K562 (cell line): Measurements from ENCODE around the gene SOSTDC1. TPM values are rescaled to one million over a fixed set of nuclear protein-coding genes. Genes with fewer than 3 reads are reported as not detected.

Source experiments
- CHCHD3 ChIP-seq: fragments of 250-450 bp; sonication (Bioruptor Pico); IDR thresholded peaks from 2 replicates; pipeline ENCODE4 v2.1.2; 2022; ENCODE audit warnings: mild to moderate bottlenecking
- CLOCK ChIP-seq: fragments of 250-450 bp; sonication (Bioruptor Pico); IDR thresholded peaks from 2 replicates; pipeline ENCODE4 v1.4.0; 2020; ENCODE audit warnings: mild to moderate bottlenecking, moderate library complexity, borderline replicate concordance
- E4F1 ChIP-seq: fragments of 250-450 bp; sonication (Bioruptor Pico); IDR thresholded peaks from 2 replicates; pipeline ENCODE4 v1.5.0; 2021; ENCODE audit warnings: mild to moderate bottlenecking, borderline replicate concordance
- ELF1 ChIP-seq: fragments of 200-800 bp; sonication (Bioruptor generic); IDR thresholded peaks from 2 replicates; pipeline ENCODE4 v1.6.1; 2016; ENCODE audit warnings: missing genetic modification characterization, missing compliant biosample characterization
- ETV1 ChIP-seq: fragments of 450-650 bp; conservative IDR thresholded peaks from 2 replicates; pipeline ENCODE4 v1.6.1; 2016; ENCODE audit warnings: missing genetic modification characterization, control low read depth, low read depth, missing compliant biosample characterization
- HCFC1 ChIP-seq: IDR thresholded peaks from 2 replicates; pipeline ENCODE4 v1.6.1; 2012; ENCODE audit warnings: low read depth, low read length, improper control_type of control experiment
- HINFP ChIP-seq: fragments of 450-650 bp; conservative IDR thresholded peaks from 2 replicates; pipeline ENCODE4 v1.6.1; 2016; ENCODE audit warnings: missing genetic modification characterization, low read depth, mild to moderate bottlenecking, control low read depth, missing compliant biosample characterization
- MTF1 ChIP-seq: fragments of 250-450 bp; sonication (Bioruptor Pico); IDR thresholded peaks from 2 replicates; pipeline ENCODE4 v1.9.0; 2021; ENCODE audit warnings: moderate library complexity, mild to moderate bottlenecking, inconsistent platforms, borderline replicate concordance
- PTRF ChIP-seq: fragments of 450-650 bp; IDR thresholded peaks from 2 replicates; pipeline ENCODE4 v1.6.1; 2016; ENCODE audit warnings: mild to moderate bottlenecking, missing genetic modification characterization, missing compliant biosample characterization
- TGIF2 ChIP-seq: sonication (generic); formaldehyde crosslinking; IDR thresholded peaks from 2 replicates; pipeline ENCODE4 v1.8.1; 2022; ENCODE audit warnings: mild to moderate bottlenecking, missing genetic modification reagents, moderate library complexity
- TSHZ1 ChIP-seq: fragments of 250-450 bp; sonication (Bioruptor Pico); IDR thresholded peaks from 2 replicates; pipeline ENCODE4 v1.4.0; 2020; ENCODE audit warnings: mild to moderate bottlenecking, moderate library complexity
- ZKSCAN3 ChIP-seq: fragments of 250-450 bp; sonication (Bioruptor Pico); IDR thresholded peaks from 2 replicates; pipeline ENCODE4 v1.4.0; 2020
- ZNF124 ChIP-seq: sonication (generic); formaldehyde crosslinking; IDR thresholded peaks from 2 replicates; pipeline ENCODE4 v1.8.1; 2022; ENCODE audit warnings: missing genetic modification reagents
- ZNF140 ChIP-seq: fragments of 250-450 bp; sonication (Bioruptor Pico); IDR thresholded peaks from 2 replicates; pipeline ENCODE4 v1.8.0; 2021; ENCODE audit warnings: moderate library complexity, mild to moderate bottlenecking, inconsistent platforms
- ZNF239 ChIP-seq: fragments of 250-450 bp; sonication (Bioruptor Pico); IDR thresholded peaks from 2 replicates; pipeline ENCODE4 v1.4.0; 2020; ENCODE audit warnings: mild to moderate bottlenecking
- ZSCAN32 ChIP-seq: fragments of 450-650 bp; formaldehyde crosslinking; IDR thresholded peaks from 2 replicates; pipeline ENCODE4 v1.4.0; 2020; ENCODE audit warnings: mild to moderate bottlenecking, moderate library complexity
- polyA plus RNA-seq, 8 experiments: library from polyadenylated mRNA; depleted of rRNA in 4 of 8; stranded (reverse) in 5 of 8; unstranded in 3 of 8; fragments of >200 nt; fragmentation: Nextera tagmentation in 2 of 8; fragmentation: Illumina TruSeq in 1 of 8; extraction: Ambion mirVana in 2 of 8; extraction: Trizol in 1 of 8; gene quantifications; 2 replicates each; pipeline versions ENCODE4 v1.2.1 to v1.2.3, GENCODE V29; 2011 to 2014; ENCODE audit warnings: inconsistent platforms in 1 of 8, missing spikeins in 1 of 8
- total RNA-seq, 7 experiments: library from RNA; depleted of rRNA in 6 of 7; stranded (reverse); fragments of >200 nt in 6 of 7; fragmentation: Illumina TruSeq in 2 of 7; extraction: Trizol in 2 of 7; gene quantifications; 2 replicates each; pipeline versions ENCODE4 v1.2.1 to v1.2.3, GENCODE V29; 2011 to 2021; ENCODE audit warnings: low replicate concordance in 1 of 7

The SOSTDC1 gene
- total and polyA plus RNA-seq, 9 of the 15 experiments (the other 6 are each of a cell fraction or from before 2014, with no cell fraction given) = 8.3 to 48.6 (median 15.9) TPM

GRCh38 chr7:16419126-16419525 lies 46.4 kb downstream of the SOSTDC1 start (continued):
- TF ChIP-seq HCFC1 (no peak), HINFP (tag) (0 out of 2 replicates have a peak, but pooled peaks have one; percentile 73), CHCHD3 (no peak), MTF1 (no peak), TSHZ1 (peak; percentile 89), ZSCAN32 (CRISPR knock-in tag) (peak; percentile 65; the same call in 1 of the 2 replicates), ZNF239 (peak; percentile 83), ZNF140 (CRISPR knock-in tag) (0 out of 2 replicates have a peak, but pooled peaks have one; percentile 29), ZKSCAN3 (CRISPR knock-in tag) (peak; percentile 44; the same call in 1 of the 2 replicates), ETV1 (tag) (no peak), CLOCK (CRISPR knock-in tag) (peak; percentile 51; the same call in 1 of the 2 replicates), ELF1 (tag) (0 out of 2 replicates have a peak, but pooled peaks have one; percentile 34), TGIF2 (CRISPR knock-in tag) (no peak), PTRF (tag) (peak; percentile 86), E4F1 (CRISPR knock-in tag) (peak; percentile 75; the same call in 1 of the 2 replicates), ZNF124 (CRISPR knock-in tag) (no peak)
